H9 (cell line): ENCODE data around the gene DOCK1. TPM values are rescaled to one million over a fixed set of nuclear protein-coding genes. Genes with fewer than 3 reads are reported as not detected.
"Not testable (repeated sequence)": the region's sequence is repeated elsewhere in the genome, so short reads cannot be mapped to it uniquely, and the experiment has no call there.

Experiments
- DNase-seq: peaks from one replicate; pipeline ENCODE4 v3.0.0-alpha.2; 2017
- H2AFZ ChIP-seq: one replicate; pipeline ENCODE4 v1.6.1; 2013; ENCODE audit warnings: mild to moderate bottlenecking, low read length, control low read depth, moderate library complexity
- H2AK5ac ChIP-seq: 2 replicates; pipeline ENCODE4 v1.6.1; 2013; ENCODE audit warnings: low read length, control low read depth, mixed read lengths; ENCODE audit not compliant: insufficient read length
- H2BK120ac ChIP-seq: one replicate; pipeline ENCODE4 v1.6.1; 2013; ENCODE audit warnings: low read depth, mild to moderate bottlenecking, low read length, control low read depth, inconsistent platforms; ENCODE audit not compliant: poor library complexity, severe bottlenecking
- H2BK12ac ChIP-seq: 2 replicates; pipeline ENCODE4 v1.6.1; 2013; ENCODE audit warnings: low read length, control low read depth, mixed read lengths, low read depth; ENCODE audit not compliant: insufficient read length
- H2BK15ac ChIP-seq: 2 replicates; pipeline ENCODE4 v1.6.1; 2013; ENCODE audit warnings: low read depth, low read length, control low read depth
- H2BK20ac ChIP-seq: one replicate; pipeline ENCODE4 v1.6.1; 2013; ENCODE audit warnings: low read depth, mild to moderate bottlenecking, low read length, control low read depth, inconsistent platforms; ENCODE audit not compliant: poor library complexity, severe bottlenecking
- H2BK5ac ChIP-seq: 2 replicates; pipeline ENCODE4 v1.6.1; 2013; ENCODE audit warnings: low read length, control low read depth, mixed read lengths; ENCODE audit not compliant: insufficient read length
- H3K14ac ChIP-seq: 2 replicates; pipeline ENCODE4 v1.6.1; 2013; ENCODE audit warnings: low read length, control low read depth; ENCODE audit not compliant: insufficient read depth
- H3K18ac ChIP-seq: 2 replicates; pipeline ENCODE4 v1.6.1; 2013; ENCODE audit warnings: low read depth, mild to moderate bottlenecking, mixed read lengths, low read length, control low read depth; ENCODE audit not compliant: insufficient read length
- H3K23ac ChIP-seq: 2 replicates; pipeline ENCODE4 v1.6.1; 2013; ENCODE audit warnings: low read length, control low read depth, mixed read lengths, low read depth; ENCODE audit not compliant: insufficient read length
- H3K23me2 ChIP-seq: 2 replicates; pipeline ENCODE4 v1.6.1; 2013; ENCODE audit warnings: low read depth, mild to moderate bottlenecking, mixed read lengths, low read length, control low read depth; ENCODE audit not compliant: insufficient read length, poor library complexity, severe bottlenecking
- H3K27ac ChIP-seq: 2 replicates; pipeline ENCODE4 v1.5.1; 2013; ENCODE audit warnings: low read length, control low read depth, mixed read lengths, low read depth; ENCODE audit not compliant: insufficient read length
- H3K27me3 ChIP-seq: 2 replicates; pipeline ENCODE4 v1.6.1; 2013; ENCODE audit warnings: low read length, control low read depth, inconsistent platforms; ENCODE audit not compliant: insufficient read depth
- H3K4ac ChIP-seq: 2 replicates; pipeline ENCODE4 v1.6.1; 2013; ENCODE audit warnings: low read depth, mild to moderate bottlenecking, control low read depth, inconsistent platforms, low read length, moderate library complexity
- H3K4me1 ChIP-seq: 2 replicates; pipeline ENCODE4 v1.6.1; 2013; ENCODE audit warnings: low read length, control low read depth, inconsistent platforms; ENCODE audit not compliant: insufficient read depth
- H3K4me2 ChIP-seq: 2 replicates; pipeline ENCODE4 v1.6.1; 2013; ENCODE audit warnings: low read length, control low read depth, mixed read lengths; ENCODE audit not compliant: insufficient read length, insufficient read depth
- H3K56ac ChIP-seq: 2 replicates; pipeline ENCODE4 v1.6.1; 2013; ENCODE audit warnings: low read depth, mild to moderate bottlenecking, mixed read lengths, low read length, control low read depth; ENCODE audit not compliant: insufficient read length
- H3K79me1 ChIP-seq: 2 replicates; pipeline ENCODE4 v1.6.1; 2013; ENCODE audit warnings: low read depth, mild to moderate bottlenecking, moderate library complexity, low read length, control low read depth, inconsistent platforms; ENCODE audit not compliant: insufficient read depth, poor library complexity, severe bottlenecking
- H3K79me2 ChIP-seq: 2 replicates; pipeline ENCODE4 v1.6.1; 2013; ENCODE audit warnings: low read length, control low read depth, inconsistent platforms; ENCODE audit not compliant: insufficient read depth
- H3K9ac ChIP-seq: 2 replicates; pipeline ENCODE4 v1.6.1; 2013; ENCODE audit warnings: low read length, control low read depth, mixed read lengths; ENCODE audit not compliant: insufficient read length; ENCODE audit errors: extremely low read depth
- H3K9me3 ChIP-seq: one replicate; pipeline ENCODE4 v1.6.1; 2013; ENCODE audit warnings: low read depth, low read length, inconsistent platforms; ENCODE audit not compliant: control insufficient read depth
- H3T11ph ChIP-seq: one replicate; pipeline ENCODE4 v1.6.1; 2013; ENCODE audit warnings: mild to moderate bottlenecking, low read length, control low read depth, inconsistent platforms
- H4K20me1 ChIP-seq: one replicate; pipeline ENCODE4 v1.6.1; 2013; ENCODE audit not compliant: control insufficient read depth, insufficient read length, insufficient read depth
- H4K5ac ChIP-seq: 2 replicates; pipeline ENCODE4 v1.6.1; 2013; ENCODE audit warnings: low read depth, mild to moderate bottlenecking, mixed read lengths, low read length, control low read depth; ENCODE audit not compliant: insufficient read length
- H4K8ac ChIP-seq: replicated peaks from 2 replicates; pipeline ENCODE4 v1.6.1; 2013; ENCODE audit warnings: low read length, control low read depth, mixed read lengths, low read depth; ENCODE audit not compliant: insufficient read length
- H4K91ac ChIP-seq: 2 replicates; pipeline ENCODE4 v1.6.1; 2013; ENCODE audit warnings: low read depth, mild to moderate bottlenecking, moderate library complexity, mixed read lengths, low read length, control low read depth; ENCODE audit not compliant: insufficient read length
- H3K27ac Mint-ChIP-seq, 3 experiments: 2 replicates in 2 of 3; 3 replicates in 1 of 3; pipeline ENCODE4 v1.8.0; 2020 to 2021; ENCODE audit warnings: mixed read lengths in 3 of 3, mild to moderate bottlenecking in 1 of 3, moderate library complexity in 1 of 3
- H3K27me3 Mint-ChIP-seq: 2 replicates; pipeline ENCODE4 v1.8.0; 2021; ENCODE audit warnings: low read depth, mild to moderate bottlenecking, moderate library complexity, mixed read lengths
- H3K36me3 Mint-ChIP-seq, 3 experiments: 2 replicates in 2 of 3; 3 replicates in 1 of 3; pipeline ENCODE4 v1.8.0; 2020 to 2021; ENCODE audit warnings: low read depth in 3 of 3, mixed read lengths in 3 of 3; ENCODE audit not compliant: insufficient read depth in 1 of 3
- H3K4me1 Mint-ChIP-seq, 2 experiments: 2 replicates each; pipeline ENCODE4 v1.8.0; 2020; ENCODE audit warnings: mixed read lengths in 2 of 2
- H3K4me3 Mint-ChIP-seq, 2 experiments: 2 replicates in 1 of 2; 3 replicates in 1 of 2; pipeline ENCODE4 v1.8.0; 2020 to 2021; ENCODE audit warnings: mild to moderate bottlenecking in 2 of 2, mixed read lengths in 2 of 2, moderate library complexity in 1 of 2
- H3K9me3 Mint-ChIP-seq, 2 experiments: 2 replicates in 1 of 2; 3 replicates in 1 of 2; pipeline ENCODE4 v1.8.0; 2020; ENCODE audit warnings: mild to moderate bottlenecking in 2 of 2, mixed read lengths in 2 of 2, moderate library complexity in 1 of 2
- WGBS: extraction: QIAGEN DNeasy Blood & Tissue Kit; methylation state at CpG from one replicate; pipeline ENCODE4 v1.1.7; 2013; ENCODE audit warnings: missing lambda C conversion rate, low lambda C conversion rate, mixed read lengths; ENCODE audit not compliant: insufficient read length; ENCODE audit errors: extremely low coverage; 5-methylcytosine and 5-hydroxymethylcytosine counted together
- total RNA-seq: library from RNA; stranded (reverse); gene quantifications from 2 replicates; pipeline ENCODE4 v1.2.1, GENCODE V29; 2021
- TF ChIP-seq, protein P1 (sequence below): fragments of 200-600 bp; sonication (generic); conservative IDR thresholded peaks from 3 replicates; pipeline ENCODE4 v1.8.0; 2021; ENCODE audit warnings: antibody characterized with exemption, mild to moderate bottlenecking

Gene DOCK1
- total RNA-seq, 1 experiment from 2014 or later: 57.0 TPM

DNA sequence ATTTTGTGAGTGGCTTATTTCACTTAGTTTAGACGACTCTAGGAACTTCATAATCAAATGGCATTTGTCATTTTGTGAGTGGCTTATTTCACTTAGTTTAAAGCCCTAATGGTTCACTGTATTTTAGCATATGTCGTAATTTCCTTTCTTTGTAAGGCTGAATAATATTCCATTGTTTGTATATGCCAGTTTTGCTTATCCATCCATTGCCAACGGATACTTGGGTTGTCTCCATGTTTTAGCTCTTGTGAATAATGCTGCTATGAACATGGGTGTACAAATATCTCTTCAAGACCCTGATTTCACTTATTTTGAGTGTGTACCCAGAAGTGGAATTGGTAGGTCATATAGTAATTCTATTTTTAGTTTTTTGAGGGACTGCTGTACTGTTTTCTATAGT, 31.8 kb downstream of the DOCK1 start:
- Histone ChIP-seq H3K18ac (no peak overlapping the region), H4K20me1 (no peaks in the 10 kb centered on the region), H2AK5ac (no peak overlapping the region), H4K5ac (no peak overlapping the region), H3K27ac (no peak overlapping the region), H4K91ac (no peak overlapping the region), H3K23ac (no peak overlapping the region), H3K9ac (no peak overlapping the region), H3K23me2 (no peaks in the 10 kb centered on the region), H2BK12ac (no peak overlapping the region), H2BK20ac (no peak overlapping the region), H3K79me2 (peaks cover 7% of the 10 kb centered on the region; the same call in 1 of the 2 replicates), H3K79me1 (no peaks in the 10 kb centered on the region), H2BK5ac (no peak overlapping the region), H3K56ac (no peak overlapping the region), H2BK15ac (no peak overlapping the region), H3K9me3 (no peaks in the 10 kb centered on the region), H3K14ac (no peak overlapping the region), H3T11ph (no peak overlapping the region), H3K27me3 (no peaks in the 10 kb centered on the region), H3K4me2 (no peak overlapping the region), H2AFZ (no peak overlapping the region), H3K4ac (no peak overlapping the region), H3K4me1 (no peaks in the 10 kb centered on the region), H4K8ac (no peak overlapping the region), H2BK120ac (no peak overlapping the region)
- Mint-ChIP-seq H3K4me3 (no peak overlapping the region), H3K27ac (no peak overlapping the region), H3K36me3 (peaks cover 11 to 24% (median 15%) of the 10 kb centered on the region in 3 experiments; a peak in 5 of 7 replicates), H3K4me1 (peaks cover 18 to 26% of the 10 kb centered on the region in 2 experiments), H3K27me3 (no peaks in the 10 kb centered on the region), H3K9me3 (peaks cover 5 to 7% of the 10 kb centered on the region in 2 experiments; a peak in 3 of 5 replicates)
- DNase-seq: no peak
- no CpG with 5 or more reads among the region's 3 CpGs for WGBS
- TF ChIP-seq, protein P1, sequence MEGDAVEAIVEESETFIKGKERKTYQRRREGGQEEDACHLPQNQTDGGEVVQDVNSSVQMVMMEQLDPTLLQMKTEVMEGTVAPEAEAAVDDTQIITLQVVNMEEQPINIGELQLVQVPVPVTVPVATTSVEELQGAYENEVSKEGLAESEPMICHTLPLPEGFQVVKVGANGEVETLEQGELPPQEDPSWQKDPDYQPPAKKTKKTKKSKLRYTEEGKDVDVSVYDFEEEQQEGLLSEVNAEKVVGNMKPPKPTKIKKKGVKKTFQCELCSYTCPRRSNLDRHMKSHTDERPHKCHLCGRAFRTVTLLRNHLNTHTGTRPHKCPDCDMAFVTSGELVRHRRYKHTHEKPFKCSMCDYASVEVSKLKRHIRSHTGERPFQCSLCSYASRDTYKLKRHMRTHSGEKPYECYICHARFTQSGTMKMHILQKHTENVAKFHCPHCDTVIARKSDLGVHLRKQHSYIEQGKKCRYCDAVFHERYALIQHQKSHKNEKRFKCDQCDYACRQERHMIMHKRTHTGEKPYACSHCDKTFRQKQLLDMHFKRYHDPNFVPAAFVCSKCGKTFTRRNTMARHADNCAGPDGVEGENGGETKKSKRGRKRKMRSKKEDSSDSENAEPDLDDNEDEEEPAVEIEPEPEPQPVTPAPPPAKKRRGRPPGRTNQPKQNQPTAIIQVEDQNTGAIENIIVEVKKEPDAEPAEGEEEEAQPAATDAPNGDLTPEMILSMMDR: no peak

DNA sequence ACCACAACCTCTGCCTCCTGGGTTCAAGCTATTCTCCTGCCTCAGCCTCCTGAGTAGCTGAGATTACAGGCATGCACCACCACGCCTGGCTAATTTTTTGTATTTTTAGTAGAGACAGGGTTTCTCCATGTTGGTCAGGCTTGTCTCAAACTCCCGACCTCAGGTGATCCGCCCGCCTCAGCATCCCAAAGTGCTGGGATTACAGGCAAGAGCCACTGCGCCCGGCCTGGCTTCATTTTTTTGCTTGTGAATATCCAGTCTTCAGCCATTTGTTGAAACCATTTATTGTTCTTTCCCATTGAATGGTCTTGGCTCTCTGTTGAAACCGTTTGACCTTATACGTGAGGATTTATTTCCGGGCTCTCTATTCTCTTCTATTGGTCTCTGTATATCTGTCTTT, 32.9 kb downstream of the DOCK1 start:
- DNase-seq, H3K18ac ChIP-seq, H3K27me3 Mint-ChIP-seq, H4K8ac ChIP-seq, H3K27ac Mint-ChIP-seq, H2BK120ac ChIP-seq, H4K5ac ChIP-seq, H3K4me3 Mint-ChIP-seq, H3K56ac ChIP-seq, H2BK5ac ChIP-seq, H3K9ac ChIP-seq, H4K91ac ChIP-seq, H2AFZ ChIP-seq, H3K4me2 ChIP-seq, H3T11ph ChIP-seq, H2AK5ac ChIP-seq, H3K4me1 ChIP-seq, H2BK15ac ChIP-seq, H2BK20ac ChIP-seq, H3K27me3 ChIP-seq, H3K27ac ChIP-seq, H3K79me2 ChIP-seq, H4K20me1 ChIP-seq, H2BK12ac ChIP-seq, H3K23me2 ChIP-seq, H3K4ac ChIP-seq, H3K79me1 ChIP-seq, H3K14ac ChIP-seq, H3K9me3 ChIP-seq, H3K23ac ChIP-seq, H3K9me3 Mint-ChIP-seq: not testable (repeated sequence)
- peaks cover 18 to 27% of the 10 kb centered on the region in 2 experiments for H3K4me1 Mint-ChIP-seq
- peaks cover 11 to 24% (median 13%) of the 10 kb centered on the region in 3 experiments; a peak in 5 of 7 replicates for H3K36me3 Mint-ChIP-seq
- no CpG with 5 or more reads among the region's 9 CpGs for WGBS
